ENCODE data around the gene SRPK2.

The SRPK2 gene

GRCh38 chr7:105178928-105179541 is 209.7 kb downstream of the SRPK2 start:
- no peak for DNase-seq

DNA sequence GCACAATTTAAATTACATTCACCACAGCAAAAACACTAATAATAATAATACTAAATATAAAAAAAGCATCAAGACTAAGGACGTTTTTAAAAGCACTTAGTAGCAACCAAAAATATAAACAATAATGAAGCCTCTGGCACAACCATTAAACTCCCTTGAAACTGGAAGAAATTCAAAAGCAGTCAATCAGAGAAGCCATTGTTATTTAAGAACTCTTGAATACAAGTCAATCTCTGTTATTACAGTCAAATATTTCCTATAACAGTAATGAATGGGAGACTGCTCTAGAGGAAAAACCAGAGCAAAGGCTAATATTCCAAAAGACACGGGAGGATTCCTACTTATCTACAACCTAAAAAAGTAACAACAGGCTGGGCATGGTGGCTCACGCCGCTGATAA is 210.5 kb downstream of the SRPK2 start:
- no peak for DNase-seq

DNA sequence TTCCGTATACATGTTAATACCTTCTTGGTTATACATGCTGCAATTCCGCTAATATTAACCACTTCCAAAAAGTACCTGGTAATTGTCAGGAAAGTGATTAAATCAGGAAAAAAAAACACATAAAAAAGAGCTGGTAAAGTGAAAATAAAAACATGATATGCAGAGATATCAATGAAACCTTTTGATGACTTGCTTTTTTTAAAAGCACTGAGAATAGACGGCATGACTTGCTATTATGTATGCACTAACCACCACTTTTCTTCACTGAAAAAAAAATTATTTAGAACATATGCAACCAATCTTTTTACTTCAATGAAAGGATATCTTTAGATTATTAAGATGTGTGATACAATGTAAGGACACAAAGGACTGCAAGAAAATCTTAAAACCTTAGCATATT is 211.7 kb downstream of the SRPK2 start:
- no peak for DNase-seq

DNA sequence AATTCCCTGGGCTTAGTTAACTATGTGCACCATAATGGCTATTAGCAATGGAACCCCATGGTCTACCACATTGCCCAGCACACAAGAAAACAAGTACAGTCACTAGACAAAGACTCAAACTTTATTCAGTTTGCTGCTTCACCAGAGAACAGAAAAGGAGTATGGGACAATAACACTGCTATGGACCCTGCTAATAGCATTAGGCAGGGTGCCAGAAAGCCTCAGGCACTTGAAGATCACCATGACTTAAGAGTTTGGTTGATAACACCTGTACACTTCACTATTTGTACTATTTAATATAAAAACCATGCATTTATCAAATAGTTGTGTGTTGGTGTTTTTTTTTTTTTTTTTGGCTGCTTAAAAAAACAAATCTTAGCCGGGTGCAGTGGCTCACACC is 215.1 kb downstream of the SRPK2 start:
- DNase-seq: no peak

GRCh38 chr7:105164751-105165150 is 224.0 kb downstream of the SRPK2 start:
- no peak for DNase-seq

GRCh38 chr7:105163718-105164117 is 225.0 kb downstream of the SRPK2 start:
- no peak for DNase-seq

GRCh38 chr7:105161366-105161765 is 227.4 kb downstream of the SRPK2 start:
- no peak for DNase-seq

DNA sequence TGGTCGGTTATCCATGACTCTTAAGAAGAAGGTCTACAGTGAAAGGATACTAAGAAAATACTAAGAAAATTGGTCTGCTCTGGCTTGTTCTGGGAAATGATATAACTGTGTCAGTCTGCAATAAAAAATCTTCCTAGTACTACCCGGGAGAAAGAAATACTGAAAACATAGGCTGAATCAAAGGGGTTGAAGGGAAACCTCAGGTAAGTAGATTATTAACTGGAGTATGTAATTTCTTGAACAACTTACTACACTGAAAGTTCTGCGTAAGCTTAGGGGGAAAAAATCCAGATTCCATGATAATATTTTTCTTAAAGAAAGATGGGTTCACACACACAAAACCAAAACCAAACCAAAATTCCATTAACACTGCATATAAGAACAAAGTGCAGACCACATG is 231.4 kb downstream of the SRPK2 start:
- DNase-seq: no peak

- DNase-seq: no peak
These were observed 232.0 kb downstream of the SRPK2 start for GRCh38 chr7:105156731-105157130.

DNA sequence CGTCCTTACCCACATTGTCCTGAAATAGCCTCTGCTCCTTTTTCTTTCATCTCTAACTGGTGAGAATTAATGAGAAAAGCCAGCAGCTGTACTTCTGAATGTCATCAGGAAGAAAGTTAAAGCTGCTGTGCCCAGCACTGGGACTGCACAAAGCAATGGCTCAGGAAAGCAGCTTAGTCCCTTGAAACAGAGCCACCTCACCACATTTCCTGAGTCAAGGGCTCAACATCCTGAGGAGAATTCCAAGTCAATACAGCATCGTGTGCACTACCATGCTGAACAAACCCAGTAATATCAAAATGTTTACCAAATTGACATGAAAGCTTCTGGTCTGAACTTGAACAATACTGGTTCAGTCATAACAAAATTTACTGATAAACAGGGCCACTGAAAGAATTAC is 234.6 kb downstream of the SRPK2 start:
- no peak for DNase-seq

DNA sequence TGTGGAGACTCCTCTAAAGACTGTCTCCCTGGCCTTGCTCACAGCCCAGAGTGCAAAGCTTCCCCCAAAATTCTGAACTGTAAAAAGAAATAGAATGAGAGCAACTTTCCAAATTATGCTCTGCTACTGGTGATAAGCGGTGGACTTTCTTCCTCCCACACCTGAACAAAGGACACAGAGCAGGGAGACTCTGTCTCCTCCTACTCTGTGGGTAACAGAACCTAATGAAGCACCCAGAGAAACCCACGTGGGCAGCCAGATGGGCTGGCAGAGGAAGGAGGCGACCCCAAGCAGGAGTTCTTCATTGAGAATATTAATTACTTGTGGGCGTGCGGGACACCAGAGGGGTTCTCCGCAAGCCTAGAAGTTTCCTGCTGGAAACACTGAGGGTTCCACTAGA is 235.2 kb downstream of the SRPK2 start:
- DNase-seq: no peak

DNA sequence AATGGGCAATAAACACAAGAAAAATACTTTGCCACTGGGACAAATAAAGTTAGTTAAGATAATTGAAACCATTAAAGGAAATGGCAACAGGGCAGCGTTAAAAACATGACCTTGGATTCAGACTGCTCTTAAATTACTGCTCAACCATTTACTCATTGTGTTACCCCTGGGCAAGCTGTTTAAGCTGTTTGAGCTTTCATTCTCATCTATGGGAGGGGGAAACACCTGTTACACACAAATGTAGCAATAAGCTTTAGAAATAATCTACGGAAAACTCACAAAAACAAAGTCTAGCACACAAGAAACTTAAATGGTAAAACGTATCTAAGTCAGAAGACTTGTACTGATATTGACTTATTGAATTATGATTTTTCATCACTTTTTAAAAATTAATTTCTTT is 237.6 kb downstream of the SRPK2 start:
- no peak for DNase-seq

DNA sequence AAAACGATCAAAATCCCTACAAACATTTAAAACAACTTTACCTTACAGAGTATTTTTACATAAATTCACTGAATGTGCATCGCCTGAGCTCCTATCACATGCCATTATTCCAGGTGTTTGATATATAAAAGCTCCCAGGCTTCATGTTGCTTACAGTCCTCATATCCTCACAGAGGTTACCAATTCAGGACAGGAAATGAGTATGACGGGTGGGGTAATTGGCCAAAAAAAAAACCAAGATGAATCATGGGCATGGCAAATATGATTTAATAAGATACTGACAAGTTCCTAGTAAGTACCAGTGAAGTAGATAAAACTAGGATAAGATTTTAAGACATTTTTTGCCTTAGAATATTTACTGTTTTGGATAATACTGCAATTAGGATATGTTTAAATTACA is 238.9 kb downstream of the SRPK2 start:
- no peak for DNase-seq

GRCh38 chr7:105141068-105141467 is 247.7 kb downstream of the SRPK2 start:
- no peak for DNase-seq

DNA sequence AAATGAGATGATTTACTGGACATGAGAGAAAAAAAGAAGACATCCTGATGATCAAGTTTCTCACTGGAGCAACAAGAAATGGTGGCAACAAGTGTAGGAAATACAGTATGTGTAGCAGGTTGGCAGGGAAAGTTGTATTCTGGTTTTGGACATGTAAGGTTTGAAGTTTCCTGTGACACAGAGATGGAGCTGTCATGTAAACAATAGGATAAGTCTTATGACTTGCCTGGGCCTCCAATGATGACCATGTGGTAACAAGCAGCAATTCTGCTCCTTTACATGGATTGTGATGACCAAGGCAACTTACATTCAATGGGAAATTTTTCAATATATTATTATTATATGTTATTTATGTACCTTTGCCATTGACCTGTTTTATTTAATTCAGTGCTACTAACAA is 249.3 kb downstream of the SRPK2 start:
- DNase-seq: no peak

DNA sequence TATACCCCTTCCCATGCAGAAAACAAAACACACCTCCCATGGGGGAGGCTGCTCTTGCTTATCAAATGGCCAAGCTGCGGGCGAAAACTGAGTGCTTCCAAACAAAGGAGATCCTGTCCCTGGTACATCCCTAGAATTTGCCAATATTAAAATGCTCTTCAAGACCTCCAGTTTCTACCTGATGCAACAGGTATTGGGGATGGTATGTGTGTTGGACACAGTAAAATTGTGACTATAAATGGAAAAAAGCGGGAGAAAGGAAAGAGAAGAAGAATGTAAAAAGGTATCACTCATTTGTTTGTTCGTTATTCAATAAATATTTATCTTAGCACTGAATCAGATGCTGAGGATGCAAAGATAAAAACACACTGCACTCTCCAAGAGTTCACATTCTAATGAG is 250.8 kb downstream of the SRPK2 start:
- no peak for DNase-seq

DNA sequence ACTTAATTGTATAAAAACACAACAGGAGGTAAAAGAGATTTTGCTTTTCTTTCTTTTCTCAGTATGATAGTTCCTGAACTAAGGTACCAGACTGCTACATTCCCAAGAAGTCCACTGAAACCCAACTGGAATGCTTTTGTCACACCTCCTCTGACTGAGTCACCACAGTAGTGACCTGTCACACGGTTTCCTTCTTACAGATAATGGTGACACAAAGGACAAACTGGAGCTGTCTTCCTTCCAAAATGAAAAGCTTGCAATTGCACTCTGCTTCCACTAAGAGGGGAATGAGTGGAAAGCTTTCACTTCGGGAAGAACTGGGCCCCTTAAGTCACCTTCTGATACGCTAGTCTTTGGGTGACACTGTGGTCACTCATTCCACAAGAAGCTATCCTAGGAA is 252.5 kb downstream of the SRPK2 start:
- DNase-seq: no peak

DNA sequence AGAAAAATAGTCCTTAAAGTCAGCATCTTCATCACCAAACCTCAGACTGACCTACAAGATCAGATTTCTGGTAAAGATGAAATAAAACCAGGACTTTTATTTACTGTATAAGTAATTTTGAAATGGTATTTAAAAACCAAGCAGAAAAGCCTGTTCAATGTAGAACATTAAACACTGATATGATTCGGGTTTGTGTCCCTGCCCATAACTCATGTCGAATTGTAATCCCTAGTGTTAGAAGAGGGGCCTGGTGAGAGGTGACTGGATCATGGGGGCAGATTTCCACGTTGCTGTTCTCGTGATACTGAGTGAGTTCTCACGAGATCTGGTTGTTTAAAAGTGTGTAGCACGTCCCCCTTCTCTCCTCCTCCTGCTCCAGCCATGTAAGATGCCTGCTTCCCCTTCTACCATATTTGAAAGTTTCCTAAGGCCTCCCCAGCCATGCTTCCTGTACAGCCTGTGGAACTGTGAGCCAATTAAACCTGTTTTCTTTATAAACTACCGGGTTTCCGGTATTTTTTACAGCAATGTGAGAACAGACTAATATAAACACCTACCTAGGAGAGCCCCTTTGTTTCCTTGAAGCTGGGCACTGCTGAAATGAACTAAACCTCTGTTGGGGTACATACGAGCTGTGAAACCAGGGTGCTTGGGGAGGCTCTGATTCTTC is 254.6 kb downstream of the SRPK2 start:
- no peak for DNase-seq

- no peak for DNase-seq
These were observed 255.4 kb downstream of the SRPK2 start for GRCh38 chr7:105133358-105133757.

GRCh38 chr7:105132835-105133234 is 255.9 kb downstream of the SRPK2 start:
- no peak for DNase-seq

DNA sequence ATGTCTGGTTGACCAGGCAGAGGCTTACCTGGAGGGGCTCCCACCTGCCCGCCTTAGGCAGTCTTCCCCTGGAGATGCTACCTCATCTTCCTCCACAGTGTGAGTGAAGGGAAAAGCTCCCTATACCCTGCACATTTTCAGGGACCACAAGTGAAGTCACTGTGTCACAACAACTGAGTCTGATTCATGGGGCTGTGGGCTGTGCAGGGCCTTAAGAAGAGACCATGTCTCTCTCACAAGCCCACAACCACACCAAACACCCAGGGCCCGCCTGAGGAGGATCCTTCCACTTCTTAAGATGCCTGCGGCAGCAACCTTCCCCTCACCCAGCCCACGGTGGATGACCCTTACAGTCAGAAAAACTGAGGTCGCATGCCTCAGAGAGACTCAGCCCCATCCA is 256.4 kb downstream of the SRPK2 start:
- no peak for DNase-seq

DNA sequence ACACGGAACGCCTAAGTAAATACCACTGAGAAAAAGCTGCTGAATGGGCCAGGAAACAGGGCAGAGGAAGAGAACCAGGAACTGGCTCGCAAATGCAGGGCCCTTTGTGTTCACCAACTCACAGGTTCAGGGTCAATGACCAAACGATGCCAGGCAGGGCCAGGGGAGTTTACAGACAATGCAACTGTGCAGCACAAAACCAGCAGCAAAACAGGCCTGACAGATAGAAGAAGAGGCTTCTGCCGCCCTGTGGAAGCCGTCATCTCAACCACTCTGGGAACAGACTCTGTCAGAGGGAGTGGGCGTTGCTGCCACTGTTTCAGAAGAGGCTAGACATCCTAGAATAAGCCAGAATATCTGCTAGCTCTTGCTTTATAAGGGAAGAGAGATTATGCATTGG is 256.8 kb downstream of the SRPK2 start:
- no peak for DNase-seq

GRCh38 chr7:105131033-105131656 is 257.6 kb downstream of the SRPK2 start:
- DNase-seq: no peak

DNA sequence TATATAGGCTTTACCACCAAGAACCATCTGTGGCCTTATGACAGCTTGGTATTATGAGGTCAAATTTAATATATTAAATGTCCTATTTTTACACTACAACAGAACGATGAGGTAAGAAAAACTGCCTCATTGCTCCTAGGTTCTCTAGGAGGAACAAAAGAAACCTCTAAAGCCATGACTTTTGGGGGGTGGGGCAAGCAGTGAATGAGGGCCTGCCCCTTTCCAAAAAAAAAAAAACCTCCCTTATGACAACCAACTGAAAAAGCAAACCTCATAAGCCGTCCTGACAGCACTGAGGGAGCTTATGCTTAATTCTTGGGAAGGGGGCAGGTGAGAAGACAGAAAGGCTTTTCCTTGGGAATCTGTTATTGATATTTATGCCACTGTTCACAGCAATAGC is 258.1 kb downstream of the SRPK2 start:
- no peak for DNase-seq

DNA sequence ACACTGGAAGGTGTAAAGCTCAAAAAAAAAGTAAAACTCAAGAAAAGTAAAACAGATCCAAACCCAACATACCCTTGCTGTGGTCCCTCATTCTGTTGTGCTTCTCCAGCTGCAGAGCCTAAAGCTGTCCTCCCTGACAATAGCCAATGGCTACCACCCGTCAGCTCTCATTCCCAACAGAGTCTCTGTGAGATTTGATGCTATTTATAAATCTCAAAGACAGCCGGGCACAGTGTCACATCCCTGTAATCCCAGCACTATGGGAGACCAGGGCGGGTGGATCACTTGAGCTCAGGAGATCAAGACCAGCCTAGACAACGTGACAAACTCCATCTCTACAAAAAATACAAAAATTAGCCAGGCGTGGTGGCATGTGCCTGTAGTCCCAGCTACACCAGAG is 258.7 kb downstream of the SRPK2 start:
- no peak for DNase-seq

All from bone marrow (tissue), 2 donors.